Tibial nerve (tissue), 4 donors: ENCODE data around the gene PCNX2. TPM values are rescaled to one million over a fixed set of nuclear protein-coding genes. Genes with fewer than 3 reads are reported as not detected.

Experiments
- DNase-seq, 2 donors: peaks; one replicate each; pipeline ENCODE4 v3.0.0-alpha.2; 2019; ENCODE audit warnings: low spot score in 2 of 2
- H3K27ac ChIP-seq, 4 donors: fragments of 200-600 bp; sonication (generic) in 3 of 4; one replicate each; pipeline ENCODE4 v1.5.1; 2017 to 2019; ENCODE audit warnings: mild to moderate bottlenecking in 1 of 4
- H3K27me3 ChIP-seq, 2 donors: fragments of 200-600 bp; sonication (generic) in 1 of 2; one replicate each; pipeline versions ENCODE4 v1.5.1 to v1.6.0; 2017 to 2019
- H3K36me3 ChIP-seq, 3 donors: fragments of 200-600 bp; sonication (generic); one replicate each; pipeline ENCODE4 v1.5.1; 2018 to 2019
- H3K4me1 ChIP-seq, 4 donors: fragments of 200-600 bp; sonication (generic) in 3 of 4; one replicate each; pipeline ENCODE4 v1.5.1; 2017 to 2019
- H3K4me3 ChIP-seq, 4 donors: fragments of 200-600 bp; sonication (generic) in 3 of 4; one replicate each; pipeline ENCODE4 v1.5.1; 2017 to 2019; ENCODE audit warnings: mild to moderate bottlenecking in 1 of 4, moderate library complexity in 1 of 4
- H3K9me3 ChIP-seq, 4 donors: fragments of 200-600 bp; sonication (generic) in 3 of 4; one replicate each; pipeline ENCODE4 v1.5.1; 2017 to 2019
- CTCF ChIP-seq, 5 experiments: fragments of 200-600 bp in 3 of 5; fragments of 450-650 bp in 2 of 5; sonication (generic) in 3 of 5; IDR thresholded peaks; one replicate each; pipeline ENCODE4 v1.5.1; 2016 to 2019; ENCODE audit warnings: antibody characterized with exemption in 5 of 5, mild to moderate bottlenecking in 3 of 5, moderate library complexity in 2 of 5
- EP300 ChIP-seq, 2 donors: sonication (generic); formaldehyde crosslinking; IDR thresholded peaks; one replicate each; pipeline ENCODE4 v1.6.1; 2017; ENCODE audit warnings: antibody characterized with exemption in 2 of 2, mild to moderate bottlenecking in 1 of 2
- POLR2A ChIP-seq, 2 donors: fragments of 450-650 bp; IDR thresholded peaks; one replicate each; pipeline ENCODE4 v1.6.1; 2017; ENCODE audit warnings: antibody characterized with exemption in 2 of 2, mild to moderate bottlenecking in 2 of 2, moderate library complexity in 2 of 2
- WGBS, 2 donors: methylation state at CpG; one replicate each; pipeline ENCODE4 v1.1.5; 2018; 5-methylcytosine and 5-hydroxymethylcytosine counted together
- total RNA-seq, 4 donors: library from RNA; depleted of rRNA; stranded (reverse); fragments of >200 nt; gene quantifications; one replicate each; pipeline ENCODE4 v1.1.0, GENCODE V29; 2016

PCNX2 gene
- total RNA-seq, 4 donors from 2014 or later, result 10.2 to 32.1 (median 19.2) TPM

- Histone ChIP-seq H3K27me3 (no peaks in the 10 kb centered on the region), H3K4me3 (no peak overlapping the region), H3K9me3 (peaks cover 0 to 13% (median 0%) of the 10 kb centered on the region in 4 donors), H3K36me3 (peaks cover 0 to 11% (median 0%) of the 10 kb centered on the region in 3 donors), H3K4me1 (no peaks in the 10 kb centered on the region), H3K27ac (no peak overlapping the region)
- TF ChIP-seq CTCF (IDR thresholded peaks at IDR 0.05), result no peak
- TF ChIP-seq POLR2A (IDR thresholded peaks at IDR 0.05), result no peak
- no peak for TF ChIP-seq EP300 (IDR thresholded peaks at IDR 0.05)
- WGBS, 2 donors, result 87 to 89% methylated on average over 4 of the region's 4 CpGs
- no peak for DNase-seq
Observed at GRCh38 chr1:233216009-233216408, 79.5 kb downstream of the PCNX2 start.

DNA sequence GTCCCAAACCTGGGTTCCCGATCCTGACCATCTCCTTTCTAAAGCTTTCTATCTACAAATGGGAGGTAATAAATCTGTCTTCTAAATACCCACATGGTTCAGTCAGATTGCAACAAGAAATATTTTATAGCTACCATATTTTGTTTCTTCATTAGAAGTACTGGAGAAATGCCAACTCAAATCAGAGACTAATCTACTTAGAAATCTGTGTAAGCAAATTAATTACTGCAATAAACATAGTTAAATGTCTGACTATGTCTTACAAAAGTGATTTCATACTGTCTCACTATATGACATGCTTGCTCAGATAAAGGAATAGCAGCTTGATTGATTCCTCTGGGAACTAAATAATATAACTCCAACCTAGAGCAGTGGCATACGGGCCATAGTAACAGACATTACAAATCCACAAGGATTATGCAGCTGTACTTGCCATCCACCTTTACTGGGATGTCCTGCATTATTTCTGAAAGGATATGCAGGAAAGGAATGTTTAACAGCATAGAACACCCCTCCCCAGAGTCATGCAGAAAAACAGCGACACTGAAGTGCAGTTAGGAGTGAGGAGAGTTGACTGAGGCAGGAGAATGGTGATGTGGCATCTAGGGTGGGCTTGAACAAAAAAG, 80.3 kb downstream of the PCNX2 start:
- no peaks in the 10 kb centered on the region for H3K27me3 ChIP-seq
- no peak for DNase-seq
- no peak overlapping the region for H3K27ac ChIP-seq
- H3K4me1 ChIP-seq, result no peaks in the 10 kb centered on the region
- H3K4me3 ChIP-seq, result no peak overlapping the region
- 80 to 86% methylated on average over 3 of the region's 3 CpGs for WGBS, 2 donors
- TF ChIP-seq EP300 (IDR thresholded peaks at IDR 0.05) (no peak), POLR2A (IDR thresholded peaks at IDR 0.05) (no peak), CTCF (IDR thresholded peaks at IDR 0.05) (no peak)
- H3K9me3 ChIP-seq, result peaks cover 0 to 9% (median 0%) of the 10 kb centered on the region in 4 donors
- peaks cover 0 to 8% (median 0%) of the 10 kb centered on the region in 3 donors for H3K36me3 ChIP-seq

DNA sequence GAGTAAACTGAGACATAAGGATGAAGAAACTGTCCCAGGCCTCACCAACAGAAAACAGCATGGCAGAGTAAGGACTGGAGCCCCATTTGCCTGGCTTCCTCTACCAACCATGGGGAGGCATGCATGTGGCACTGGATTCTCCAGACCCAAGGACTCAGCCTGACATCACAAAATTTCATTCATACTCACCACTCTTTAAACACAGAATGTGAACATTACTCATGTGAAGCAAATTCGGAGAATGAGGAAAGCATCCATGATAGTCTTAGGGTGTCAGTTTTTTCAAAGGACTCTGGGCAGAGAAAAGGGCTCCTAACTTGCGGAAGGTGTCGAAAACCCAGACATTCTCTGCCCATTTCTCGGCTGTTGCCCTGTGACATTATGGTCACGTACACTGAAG, 83.9 kb downstream of the PCNX2 start:
- Histone ChIP-seq H3K27ac (no peak overlapping the region), H3K36me3 (no peaks in the 10 kb centered on the region), H3K27me3 (no peaks in the 10 kb centered on the region), H3K4me1 (no peaks in the 10 kb centered on the region), H3K4me3 (no peak overlapping the region), H3K9me3 (no peaks in the 10 kb centered on the region)
- DNase-seq, result no peak
- TF ChIP-seq CTCF (IDR thresholded peaks at IDR 0.05) (no peak), POLR2A (IDR thresholded peaks at IDR 0.05) (no peak), EP300 (IDR thresholded peaks at IDR 0.05) (no peak)
- WGBS, 2 donors, result 98% methylated on average over 5 of the region's 5 CpGs

DNA sequence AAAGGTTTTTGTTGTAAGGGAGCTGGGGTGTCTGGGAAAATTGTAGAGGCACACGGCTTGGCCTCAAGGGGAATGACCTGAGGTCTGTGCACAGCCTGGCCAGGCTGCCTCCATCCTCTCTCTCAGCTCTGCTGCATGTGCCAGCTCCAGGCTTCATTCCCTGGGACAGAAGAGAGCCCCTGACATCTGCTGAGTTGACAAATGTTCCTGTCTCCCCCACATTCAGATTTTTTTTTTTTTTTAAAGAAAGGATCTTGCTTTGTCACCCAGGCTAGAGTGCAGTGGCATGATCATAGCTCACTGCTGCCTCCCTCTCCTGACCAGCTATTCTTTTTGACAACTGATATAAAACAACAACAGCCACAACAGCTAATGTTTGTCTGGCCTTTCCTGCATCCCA, 84.4 kb downstream of the PCNX2 start:
- no peak for DNase-seq
- H3K27me3 ChIP-seq, result no peaks in the 10 kb centered on the region
- no peak for TF ChIP-seq POLR2A (IDR thresholded peaks at IDR 0.05)
- no peak for TF ChIP-seq CTCF (IDR thresholded peaks at IDR 0.05)
- no peak for TF ChIP-seq EP300 (IDR thresholded peaks at IDR 0.05)
- H3K36me3 ChIP-seq, result no peaks in the 10 kb centered on the region
- 40 to 50% methylated on average over 1 of the region's 1 CpG for WGBS, 2 donors
- H3K27ac ChIP-seq, result no peak overlapping the region
- H3K4me3 ChIP-seq, result no peak overlapping the region
- no peaks in the 10 kb centered on the region for H3K9me3 ChIP-seq
- H3K4me1 ChIP-seq, result no peaks in the 10 kb centered on the region

DNA sequence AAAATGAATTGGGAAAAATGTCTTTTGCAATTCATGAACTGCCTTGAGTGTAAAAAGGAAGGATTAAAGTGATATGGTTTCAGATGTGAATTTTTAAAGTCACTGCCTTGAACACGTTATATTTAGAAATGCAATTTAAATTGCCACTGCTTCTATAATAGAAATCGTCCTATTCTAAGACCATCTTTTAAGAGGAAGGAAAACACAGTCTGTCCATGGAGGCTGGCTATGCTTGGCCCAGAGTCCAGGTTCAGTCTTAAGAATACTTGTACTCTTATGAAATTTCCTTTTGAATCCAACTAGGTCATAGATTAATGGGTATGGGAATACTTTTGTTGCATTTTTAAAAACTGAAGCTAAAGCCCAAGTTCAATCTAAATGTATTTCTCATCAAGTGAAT, 86.0 kb downstream of the PCNX2 start:
- no peaks in the 10 kb centered on the region for H3K4me1 ChIP-seq
- no peaks in the 10 kb centered on the region for H3K36me3 ChIP-seq
- H3K27me3 ChIP-seq, result no peaks in the 10 kb centered on the region
- TF ChIP-seq POLR2A (IDR thresholded peaks at IDR 0.05) (no peak), EP300 (IDR thresholded peaks at IDR 0.05) (no peak), CTCF (IDR thresholded peaks at IDR 0.05) (no peak)
- H3K27ac ChIP-seq, result no peak overlapping the region
- no peak overlapping the region for H3K4me3 ChIP-seq
- 47 to 55% methylated on average over 2 of the region's 2 CpGs for WGBS, 2 donors
- DNase-seq, result no peak
- H3K9me3 ChIP-seq, result no peaks in the 10 kb centered on the region
